OCI-LY3 (cell line): ENCODE measurements around the gene ATP10A.

Source experiments
- H2AFZ ChIP-seq: fragments of 200-600, 300-600 bp; shearing (Covaris generic); 2 replicates; pipeline ENCODE4 v1.6.0; 2014; ENCODE audit warnings: antibody characterized with exemption, low read depth, low read length
- H3K27ac ChIP-seq: fragments of 200-600, 300-600 bp; sonication (generic); 2 replicates; pipeline ENCODE4 v1.5.1; 2014; ENCODE audit warnings: mild to moderate bottlenecking, low read length, moderate library complexity, mixed read lengths
- H3K27me3 ChIP-seq: fragments of 200-600, 300-600 bp; sonication (generic); 2 replicates; pipeline ENCODE4 v1.6.1; 2014; ENCODE audit warnings: low read depth, low read length, mixed read lengths
- H3K36me3 ChIP-seq: fragments of 200-600, 300-600 bp; sonication (generic); replicated peaks from 2 replicates; pipeline ENCODE3; 2014; ENCODE audit warnings: low read depth, low read length, mixed read lengths
- H3K4me1 ChIP-seq: fragments of 300-600, 200-600 bp; sonication (generic); 2 replicates; pipeline ENCODE4 v1.6.1; 2014; ENCODE audit warnings: low read length, mixed read lengths
- H3K4me2 ChIP-seq: fragments of 200-600, 300-600 bp; sonication (generic); 2 replicates; pipeline ENCODE4 v1.6.1; 2014; ENCODE audit warnings: low read length, mixed read lengths
- H3K4me3 ChIP-seq: fragments of 300-600, 200-600 bp; sonication (generic); 2 replicates; pipeline ENCODE4 v1.5.1; 2014; ENCODE audit warnings: antibody characterized with exemption, mild to moderate bottlenecking, low read length, moderate library complexity
- H3K79me2 ChIP-seq: fragments of 300-600, 200-600 bp; shearing (Covaris generic); 2 replicates; pipeline ENCODE4 v1.6.1; 2014; ENCODE audit warnings: mild to moderate bottlenecking, low read length, mixed read lengths
- H3K9ac ChIP-seq: fragments of 300-600, 200-600 bp; shearing (Covaris generic); 2 replicates; pipeline ENCODE4 v1.6.0; 2014; ENCODE audit warnings: mild to moderate bottlenecking, low read length, moderate library complexity
- H3K9me3 ChIP-seq: fragments of 200-600, 300-600 bp; shearing (Covaris generic); 2 replicates; pipeline ENCODE4 v1.6.1; 2014; ENCODE audit warnings: low read length, mixed read lengths; ENCODE audit not compliant: insufficient read depth
- H4K20me1 ChIP-seq: fragments of 200-600, 300-600 bp; sonication (generic); 2 replicates; pipeline ENCODE4 v1.6.1; 2016; ENCODE audit warnings: low read length, mixed read lengths; ENCODE audit not compliant: insufficient read depth
- EZH2phosphoT487 ChIP-seq: fragments of 200-600 bp; shearing (Covaris generic); IDR thresholded peaks from 2 replicates; pipeline ENCODE4 v1.6.1; 2018; ENCODE audit warnings: antibody characterized with exemption, mixed run types, low read depth
- TF ChIP-seq, protein P1 (sequence below): fragments of 200-600, 300-600 bp; sonication (generic); IDR thresholded peaks from 2 replicates; pipeline ENCODE4 v1.5.1; 2014; ENCODE audit warnings: antibody characterized with exemption, low read length, low read depth

The ATP10A gene

GRCh38 chr15:25891081-25891480, 28.0 kb upstream of the ATP10A start:
- no peak overlapping the region for H3K4me2 ChIP-seq
- TF ChIP-seq EZH2phosphoT487 = no peak
- TF ChIP-seq, protein P1, sequence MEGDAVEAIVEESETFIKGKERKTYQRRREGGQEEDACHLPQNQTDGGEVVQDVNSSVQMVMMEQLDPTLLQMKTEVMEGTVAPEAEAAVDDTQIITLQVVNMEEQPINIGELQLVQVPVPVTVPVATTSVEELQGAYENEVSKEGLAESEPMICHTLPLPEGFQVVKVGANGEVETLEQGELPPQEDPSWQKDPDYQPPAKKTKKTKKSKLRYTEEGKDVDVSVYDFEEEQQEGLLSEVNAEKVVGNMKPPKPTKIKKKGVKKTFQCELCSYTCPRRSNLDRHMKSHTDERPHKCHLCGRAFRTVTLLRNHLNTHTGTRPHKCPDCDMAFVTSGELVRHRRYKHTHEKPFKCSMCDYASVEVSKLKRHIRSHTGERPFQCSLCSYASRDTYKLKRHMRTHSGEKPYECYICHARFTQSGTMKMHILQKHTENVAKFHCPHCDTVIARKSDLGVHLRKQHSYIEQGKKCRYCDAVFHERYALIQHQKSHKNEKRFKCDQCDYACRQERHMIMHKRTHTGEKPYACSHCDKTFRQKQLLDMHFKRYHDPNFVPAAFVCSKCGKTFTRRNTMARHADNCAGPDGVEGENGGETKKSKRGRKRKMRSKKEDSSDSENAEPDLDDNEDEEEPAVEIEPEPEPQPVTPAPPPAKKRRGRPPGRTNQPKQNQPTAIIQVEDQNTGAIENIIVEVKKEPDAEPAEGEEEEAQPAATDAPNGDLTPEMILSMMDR = no peak
- no peaks in the 10 kb centered on the region for H4K20me1 ChIP-seq
- H3K36me3 ChIP-seq = no peaks in the 10 kb centered on the region
- H3K9me3 ChIP-seq = no peaks in the 10 kb centered on the region
- no peak overlapping the region for H3K9ac ChIP-seq
- no peaks in the 10 kb centered on the region for H3K79me2 ChIP-seq
- H2AFZ ChIP-seq = no peak overlapping the region
- H3K4me1 ChIP-seq = no peaks in the 10 kb centered on the region
- no peaks in the 10 kb centered on the region for H3K27me3 ChIP-seq
- H3K27ac ChIP-seq = no peak overlapping the region
- no peak overlapping the region for H3K4me3 ChIP-seq

DNA sequence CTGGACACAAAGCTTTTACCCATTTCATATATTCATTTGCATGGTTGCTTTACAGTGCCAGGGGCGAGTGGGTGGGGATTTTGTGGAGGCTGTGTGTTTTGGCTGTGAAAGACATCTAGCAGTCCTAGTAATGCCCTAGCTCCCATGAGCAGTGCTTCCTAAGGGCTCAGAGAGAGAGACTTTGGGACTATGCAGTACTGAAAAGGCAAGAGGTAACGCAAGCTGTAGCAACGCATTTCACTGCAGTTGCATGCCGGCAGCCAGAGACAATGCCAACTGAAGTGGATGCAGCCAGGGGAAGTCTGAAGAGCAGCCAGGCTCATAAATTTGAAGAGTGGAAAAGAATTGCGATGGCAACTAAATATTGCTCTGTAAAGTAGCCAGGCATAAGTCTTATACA, 27.4 kb upstream of the ATP10A start:
- H2AFZ ChIP-seq = no peak overlapping the region
- H3K27ac ChIP-seq = no peak overlapping the region

GRCh38 chr15:25887870-25888269, 24.7 kb upstream of the ATP10A start:
- no peak overlapping the region for H3K4me2 ChIP-seq
- no peak for TF ChIP-seq EZH2phosphoT487
- TF ChIP-seq, protein P1 = no peak
- H3K4me1 ChIP-seq = no peaks in the 10 kb centered on the region
- no peaks in the 10 kb centered on the region for H3K9me3 ChIP-seq
- no peaks in the 10 kb centered on the region for H3K36me3 ChIP-seq
- no peak overlapping the region for H3K27ac ChIP-seq
- H3K4me3 ChIP-seq = no peak overlapping the region
- H3K27me3 ChIP-seq = no peaks in the 10 kb centered on the region
- H3K79me2 ChIP-seq = no peaks in the 10 kb centered on the region
- H3K9ac ChIP-seq = no peak overlapping the region
- no peaks in the 10 kb centered on the region for H4K20me1 ChIP-seq
- no peak overlapping the region for H2AFZ ChIP-seq

More for the DNA sequence above, 27.4 kb upstream of the ATP10A start:
- H3K79me2 ChIP-seq = no peaks in the 10 kb centered on the region
- TF ChIP-seq, protein P1 = no peak
- no peak for TF ChIP-seq EZH2phosphoT487
- H3K4me1 ChIP-seq = no peaks in the 10 kb centered on the region
- H4K20me1 ChIP-seq = no peaks in the 10 kb centered on the region
- no peak overlapping the region for H3K4me3 ChIP-seq
- H3K27me3 ChIP-seq = no peaks in the 10 kb centered on the region
- H3K4me2 ChIP-seq = no peak overlapping the region
- no peak overlapping the region for H3K9ac ChIP-seq
- H3K9me3 ChIP-seq = no peaks in the 10 kb centered on the region
- H3K36me3 ChIP-seq = no peaks in the 10 kb centered on the region

GRCh38 chr15:25886498-25887140, 23.5 kb upstream of the ATP10A start:
- Histone ChIP-seq H3K36me3 (no peaks in the 10 kb centered on the region), H3K27ac (no peak overlapping the region), H4K20me1 (no peaks in the 10 kb centered on the region)

More at GRCh38 chr15:25886498-25887140, 23.5 kb upstream of the ATP10A start:
- Histone ChIP-seq H3K9me3 (no peaks in the 10 kb centered on the region), H3K79me2 (no peaks in the 10 kb centered on the region), H3K27me3 (no peaks in the 10 kb centered on the region), H3K4me1 (no peaks in the 10 kb centered on the region), H2AFZ (no peak overlapping the region), H3K4me3 (no peak overlapping the region), H3K9ac (no peak overlapping the region), H3K4me2 (no peak overlapping the region)
- TF ChIP-seq EZH2phosphoT487 = no peak
